HG02943 (cell line): ENCODE measurements around the gene RNF144B.

ENCODE experiments used
- ATAC-seq: cut with Tn5 transposase; IDR thresholded peaks from one replicate; pipeline ENCODE4 v1.9.1; 2021; ENCODE audit warnings: mild to moderate bottlenecking, low read depth, moderate library complexity; ENCODE audit not compliant: unreplicated experiment

The RNF144B gene

GRCh38 chr6:18503593-18504231 lies 116.6 kb downstream of the RNF144B start:
- ATAC-seq, result no peak

GRCh38 chr6:18504232-18504596 lies 117.1 kb downstream of the RNF144B start:
- no peak for ATAC-seq

GRCh38 chr6:18506382-18507017 lies 119.3 kb downstream of the RNF144B start:
- ATAC-seq, result no peak

DNA sequence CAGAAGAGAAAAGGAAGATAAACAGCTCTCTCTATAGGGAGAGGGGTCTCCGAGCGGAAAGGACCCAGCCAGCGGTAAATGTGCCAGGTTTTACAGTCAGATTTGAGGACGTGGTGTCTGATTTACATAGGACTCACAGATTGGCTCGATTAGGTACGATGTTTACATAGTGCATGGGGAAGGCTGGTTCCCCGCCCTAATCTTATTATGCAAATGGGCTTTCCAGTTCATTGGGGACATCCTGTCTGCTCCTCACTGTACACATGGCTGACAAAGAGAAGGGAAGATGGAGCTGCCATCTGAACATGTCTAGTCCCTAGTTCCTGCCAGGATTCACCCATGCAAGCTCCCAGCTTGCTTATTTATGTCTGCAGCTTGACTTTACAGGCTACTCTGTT lies 119.9 kb downstream of the RNF144B start:
- no peak for ATAC-seq

DNA sequence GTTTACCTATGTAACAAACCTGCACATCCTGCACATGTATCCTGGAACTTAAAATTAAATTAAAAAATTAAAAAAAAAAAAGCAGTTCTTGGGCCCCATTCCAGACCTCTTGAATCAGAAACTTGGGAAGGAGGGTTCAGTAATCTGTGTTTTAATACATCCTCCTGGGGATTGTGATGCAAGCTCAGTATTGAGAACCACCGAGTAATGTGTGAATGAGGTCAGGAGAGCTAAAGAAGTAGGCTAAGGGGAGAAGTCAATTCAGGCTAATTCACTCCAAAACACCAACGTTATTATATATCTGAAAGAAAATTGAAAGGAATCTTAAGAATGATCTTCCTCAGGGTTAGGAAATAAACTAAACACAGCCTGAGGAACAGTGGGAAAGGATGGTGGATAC lies 120.4 kb downstream of the RNF144B start:
- no peak for ATAC-seq

DNA sequence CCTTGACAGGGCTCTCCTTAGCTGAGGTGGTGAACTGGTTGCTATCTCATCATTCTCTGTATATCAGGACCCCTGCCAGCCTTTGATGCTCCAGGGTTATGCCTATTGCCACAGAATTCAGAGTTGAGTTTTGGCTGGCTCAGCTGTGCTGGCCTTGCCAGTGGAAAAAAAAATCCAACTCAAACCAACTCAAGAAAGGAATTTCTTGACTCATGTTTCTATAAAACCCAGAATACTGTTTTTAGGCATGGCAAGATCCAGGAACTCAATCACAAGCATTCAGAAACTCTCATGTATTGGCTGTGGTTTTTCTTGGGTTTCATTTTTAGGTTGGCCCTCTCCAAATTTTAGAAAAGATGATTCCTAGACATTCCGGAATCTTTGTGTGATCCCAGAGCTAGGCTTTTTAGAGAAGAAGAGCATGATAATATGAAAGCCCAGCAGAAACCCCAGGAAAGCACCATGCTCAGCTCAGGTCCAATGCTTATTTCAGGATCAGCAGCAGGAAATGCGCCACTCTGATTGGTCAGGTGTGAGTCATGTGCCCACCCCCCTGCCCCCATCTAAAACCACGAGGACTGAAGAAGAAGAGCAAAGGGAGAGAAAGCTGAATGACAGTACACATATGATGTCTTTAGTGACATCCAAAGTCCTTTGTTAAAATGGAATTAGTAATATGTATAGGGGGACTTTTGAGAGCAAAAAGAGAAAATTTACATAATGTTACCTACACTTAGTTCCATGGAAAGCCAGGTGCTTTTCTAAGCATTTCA lies 122.9 kb downstream of the RNF144B start:
- no peak for ATAC-seq

- no peak for ATAC-seq
Measured at GRCh38 chr6:18510644-18511033, 123.5 kb downstream of the RNF144B start.

- no peak for ATAC-seq
Measured at GRCh38 chr6:18511211-18511610, 124.1 kb downstream of the RNF144B start.

DNA sequence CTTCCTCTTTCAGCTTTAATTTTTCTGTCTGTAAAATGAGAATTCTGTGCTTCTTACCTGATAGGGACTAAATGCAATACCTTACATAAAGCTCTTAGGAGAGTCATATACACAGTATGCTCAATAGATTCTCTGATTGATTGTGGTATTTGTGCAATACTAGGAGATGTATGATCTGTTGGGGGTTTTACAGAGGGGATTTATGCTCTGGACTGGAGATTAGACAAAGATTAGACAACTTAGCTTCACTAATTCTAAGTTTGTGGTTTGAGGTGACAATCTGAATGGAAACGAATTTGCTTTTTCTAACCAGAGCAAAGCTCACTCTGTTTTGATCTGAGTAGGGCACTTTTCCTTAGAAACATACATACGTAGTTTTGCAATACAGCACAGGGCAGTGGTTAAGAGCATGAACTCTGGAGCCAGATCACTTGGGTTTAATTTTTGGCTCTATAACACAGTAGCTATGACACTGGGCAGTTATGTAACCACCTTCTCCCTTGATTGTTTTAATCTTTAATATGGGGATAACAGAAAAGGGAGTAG lies 126.2 kb downstream of the RNF144B start:
- ATAC-seq, result no peak

GRCh38 chr6:18514180-18514579 lies 127.0 kb downstream of the RNF144B start:
- no peak for ATAC-seq

GRCh38 chr6:18515767-18516166 lies 128.6 kb downstream of the RNF144B start:
- ATAC-seq, result no peak
